HCT116 (cell line): ENCODE data around the gene GPR17. TPM values are rescaled to one million over a fixed set of nuclear protein-coding genes. Genes with fewer than 3 reads are reported as not detected.

ENCODE experiments used
- ATAC-seq: fragments of 200-7000 bp; cut with Tn5 transposase; 2 replicates; pipeline ENCODE4 v1.9.1; 2020; ENCODE audit warnings: mild to moderate bottlenecking, moderate library complexity
- BruUV-seq: library from RNA; stranded (reverse); fragments of 400-500 nt; replicated peaks from 2 replicates; lab custom pipeline; 2021; lab: Mats Ljungman, UMichigan
- CTCF ChIA-PET: fragments of 300-600 bp; sonication (Branson Sonifier 250); formaldehyde crosslinking; loops from one replicate; lab custom pipeline; 2021; ENCODE audit warnings: antibody characterized with exemption; lab: Charles Lee
- POLR2A ChIA-PET: fragments of 300-600, 350-600 bp; sonication (Branson Sonifier 250); formaldehyde crosslinking; loops from one replicate; lab custom pipeline; 2021; ENCODE audit warnings: antibody characterized with exemption; lab: Charles Lee
- RAD21 ChIA-PET, 2 experiments: fragments of 300-600 bp; sonication (Branson Sonifier 250); formaldehyde crosslinking; loops; one replicate each; lab custom pipeline; 2023; ENCODE audit warnings: low total read pairs in 2 of 2; ENCODE audit not compliant: uncharacterized antibody in 2 of 2, unreplicated experiment in 2 of 2, low non-redundant PET in 1 of 2; lab: Charles Lee
- DNase-seq: peaks from one replicate; pipeline ENCODE4 v3.0.0-alpha.2; 2010; ENCODE audit warnings: low read depth, low spot score
- H2AFZ ChIP-seq: fragments of 200-600 bp; shearing (Covaris generic), sonication (generic); 2 replicates; pipeline ENCODE4 v1.6.1; 2017; ENCODE audit warnings: low read depth, mixed run types, mixed read lengths, antibody characterized with exemption, low read length; ENCODE audit not compliant: poor library complexity, severe bottlenecking
- H3K27ac ChIP-seq: 2 replicates; pipeline ENCODE4 v1.5.1; 2012; ENCODE audit warnings: low read depth, low read length
- H3K27me3 ChIP-seq: fragments of 200-600 bp; sonication (generic); 2 replicates; pipeline ENCODE4 v1.6.1; 2016; ENCODE audit warnings: mixed run types, low read length, mixed read lengths; ENCODE audit not compliant: insufficient read depth
- H3K36me3 ChIP-seq, 2 experiments: fragments of 200-500 bp in 1 of 2; fragments of 200-600 bp in 1 of 2; sonication (Bioruptor generic) in 1 of 2; sonication (generic) in 1 of 2; 2 replicates each; pipeline versions ENCODE4 v1.5.1 to v1.6.1; 2014 to 2016; ENCODE audit warnings: low read length in 2 of 2, inconsistent platforms in 1 of 2, mixed read lengths in 1 of 2, mixed run types in 1 of 2; ENCODE audit not compliant: insufficient read depth in 2 of 2, control insufficient read depth in 1 of 2
- H3K4me1 ChIP-seq, 2 experiments: fragments of 200-600 bp in 1 of 2; sonication (generic) in 1 of 2; 2 replicates each; pipeline versions ENCODE4 v1.5.1 to v1.6.1; 2012 to 2017; ENCODE audit warnings: low read length in 2 of 2, inconsistent platforms in 1 of 2, mild to moderate bottlenecking in 1 of 2, mixed read lengths in 1 of 2, mixed run types in 1 of 2, moderate library complexity in 1 of 2; ENCODE audit not compliant: insufficient read depth in 2 of 2, control insufficient read depth in 1 of 2
- H3K4me2 ChIP-seq: fragments of 200-600 bp; sonication (generic); 2 replicates; pipeline ENCODE4 v1.6.1; 2017; ENCODE audit warnings: mixed run types, low read length, mixed read lengths
- H3K4me3 ChIP-seq, 2 experiments: fragments of 200-600 bp in 1 of 2; sonication (generic) in 1 of 2; replicated peaks in 1 of 2; 2 replicates each; pipeline ENCODE4 v1.5.1; 2011 to 2016; ENCODE audit warnings: low read length in 2 of 2, control low read depth in 1 of 2, low read depth in 1 of 2, mild to moderate bottlenecking in 1 of 2, mixed read lengths in 1 of 2, mixed run types in 1 of 2
- H3K79me2 ChIP-seq: fragments of 200-600 bp; sonication (generic); 2 replicates; pipeline ENCODE4 v1.6.1; 2017; ENCODE audit warnings: mild to moderate bottlenecking, mixed run types, low read length, moderate library complexity, mixed read lengths; ENCODE audit not compliant: insufficient read depth
- H3K9ac ChIP-seq: fragments of 200-600 bp; sonication (generic); 2 replicates; pipeline ENCODE4 v1.6.1; 2016; ENCODE audit warnings: low read length, mixed read lengths
- H3K9me2 ChIP-seq: fragments of 200-600 bp; sonication (generic), shearing (Covaris generic); 2 replicates; pipeline ENCODE4 v1.6.1; 2017; ENCODE audit warnings: mixed run types, mild to moderate bottlenecking, moderate library complexity; ENCODE audit not compliant: insufficient read depth
- H3K9me3 ChIP-seq, 2 experiments: fragments of 200-500 bp in 1 of 2; fragments of 200-600 bp in 1 of 2; sonication (Bioruptor generic) in 1 of 2; sonication (generic) in 1 of 2; 2 replicates each; pipeline ENCODE4 v1.6.1; 2014 to 2017; ENCODE audit warnings: low read length in 2 of 2, mixed read lengths in 2 of 2, inconsistent platforms in 1 of 2, low read depth in 1 of 2, mild to moderate bottlenecking in 1 of 2, mixed run types in 1 of 2, moderate library complexity in 1 of 2; ENCODE audit not compliant: control insufficient read depth in 1 of 2, insufficient read depth in 1 of 2
- H4K20me1 ChIP-seq: fragments of 200-600 bp; sonication (generic), shearing (Covaris generic); 2 replicates; pipeline ENCODE4 v1.6.1; 2017; ENCODE audit warnings: mixed run types, mild to moderate bottlenecking, moderate library complexity; ENCODE audit not compliant: insufficient read depth
- ELF1 ChIP-seq: IDR thresholded peaks from 2 replicates; pipeline ENCODE4 v1.6.1; 2012; ENCODE audit warnings: low read depth, borderline replicate concordance
- FOSL1 ChIP-seq: IDR thresholded peaks from 2 replicates; pipeline ENCODE4 v1.6.1; 2012; ENCODE audit warnings: low read depth
- POLR2A ChIP-seq: IDR thresholded peaks from 2 replicates; pipeline ENCODE4 v1.7.0; 2011; ENCODE audit warnings: borderline replicate concordance; ENCODE audit not compliant: insufficient read depth, insufficient read length; ENCODE audit errors: extremely low read depth
- ZNF274 ChIP-seq: fragments of 200-500 bp; sonication (Bioruptor generic); IDR thresholded peaks from 2 replicates; pipeline ENCODE4 v1.6.1; 2014; ENCODE audit warnings: mild to moderate bottlenecking, low read depth, low read length, inconsistent platforms
- intact Hi-C: fragments of 100-400 bp; cut with micrococcal nuclease; formaldehyde crosslinking; loops from 2 replicates; pipeline ENCODE4 v1.10.0; 2022
- total RNA-seq: library from RNA; stranded (reverse); gene quantifications from one replicate; pipeline ENCODE4 v1.2.1, GENCODE V29; 2021; ENCODE audit not compliant: unreplicated experiment
- TF ChIP-seq, protein P1 (sequence below): IDR thresholded peaks from 2 replicates; pipeline ENCODE4 v1.6.1; 2011; ENCODE audit warnings: mild to moderate bottlenecking, low read length, moderate library complexity; ENCODE audit not compliant: insufficient replicate concordance; ENCODE audit errors: extremely low read depth

Gene GPR17
- total RNA-seq, 1 experiment from 2014 or later = not detected

DNA sequence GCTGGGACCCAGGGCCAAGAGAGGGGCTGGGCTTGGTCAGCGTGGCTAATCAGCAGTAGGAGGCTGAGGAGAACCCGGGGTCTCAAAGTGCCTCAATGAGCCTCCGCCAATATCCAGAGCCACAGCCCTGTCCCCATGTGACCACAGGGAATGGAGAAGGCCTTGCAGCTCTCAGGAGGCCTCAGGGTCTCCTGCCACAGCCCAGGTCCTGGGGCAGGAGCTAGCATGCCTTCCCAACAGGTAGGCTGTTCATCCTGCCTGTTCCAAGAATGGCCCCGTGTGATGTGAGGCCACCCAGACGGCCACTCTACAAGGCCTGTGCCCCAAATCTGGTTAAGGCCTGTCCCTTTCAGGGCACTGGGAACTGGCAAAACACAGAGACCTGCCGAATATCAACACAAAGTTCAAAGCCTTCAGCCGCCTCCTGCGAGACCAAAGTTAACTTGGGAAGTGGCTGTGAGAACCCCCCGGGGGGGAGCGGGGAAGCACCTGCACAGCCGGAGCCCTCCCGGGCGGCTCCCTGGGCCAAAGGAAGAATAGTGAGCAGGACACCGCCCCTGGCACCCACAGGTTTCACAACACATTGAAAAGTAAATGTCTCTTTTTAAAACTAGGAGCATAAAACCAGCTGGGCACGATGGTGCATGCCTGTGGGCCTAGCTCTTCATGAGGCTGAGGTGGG lies 33.9 kb downstream of the GPR17 start:
- no peaks in the 10 kb centered on the region for H3K79me2 ChIP-seq
- DNase-seq = no peak
- no TSS peak for BruUV-seq
- H3K27me3 ChIP-seq = peaks cover 7% of the 10 kb centered on the region; the same call in 1 of the 2 replicates
- no peak overlapping the region for H3K9ac ChIP-seq
- H3K27ac ChIP-seq = no peak overlapping the region
- no peak for ATAC-seq
- no peaks in the 10 kb centered on the region for H3K9me3 ChIP-seq
- ChIA-PET POLR2A (no interaction called here), RAD21 (no interaction called here), CTCF (no interaction called here)
- no peaks in the 10 kb centered on the region for H3K36me3 ChIP-seq
- no peak overlapping the region for H3K4me2 ChIP-seq
- H2AFZ ChIP-seq = no peak overlapping the region
- H3K4me3 ChIP-seq = no peak overlapping the region
- intact Hi-C loops = loop anchor here (10.0 kb wide), 1 partner anchor 485 kb away; no protein-coding TSS in a partner anchor
- no peaks in the 10 kb centered on the region for H3K9me2 ChIP-seq
- H3K4me1 ChIP-seq = peaks cover 0 to 8% of the 10 kb centered on the region in 2 experiments; a peak in 2 of 4 replicates
- no peaks in the 10 kb centered on the region for H4K20me1 ChIP-seq
- TF ChIP-seq POLR2A = no peak
- TF ChIP-seq ZNF274 = no peak
- TF ChIP-seq ELF1 = no peak
- no peak for TF ChIP-seq FOSL1

DNA sequence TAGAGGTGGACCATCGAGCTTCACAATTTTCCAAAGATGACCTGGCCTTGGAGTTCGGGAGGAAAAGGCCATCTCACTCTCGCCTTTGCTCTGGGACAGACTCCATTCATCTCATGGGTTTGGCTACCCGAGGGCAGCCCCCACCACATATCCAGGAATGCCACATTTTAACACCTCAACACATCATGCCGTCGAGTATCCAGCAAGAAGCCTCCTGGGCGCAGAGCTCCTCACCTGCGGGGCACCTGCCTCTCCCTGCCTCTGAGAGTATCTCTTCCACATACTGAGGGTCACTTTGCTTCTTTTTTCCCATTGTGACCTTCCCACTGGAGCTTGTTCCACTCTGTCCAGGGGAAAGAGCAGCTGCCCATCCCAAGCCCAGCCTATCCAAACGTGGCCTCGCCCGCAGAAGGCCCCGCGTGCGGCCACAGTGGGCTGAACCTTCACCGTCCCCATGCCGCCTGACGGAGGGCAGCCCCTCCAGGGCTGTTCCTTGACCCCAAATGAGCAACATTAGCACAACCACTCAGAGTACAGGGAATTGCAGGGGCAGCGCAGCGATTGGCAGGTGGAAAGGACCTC lies 34.8 kb downstream of the GPR17 start:
- POLR2A ChIA-PET = no interaction called here
- H2AFZ ChIP-seq = no peak overlapping the region
- peaks cover 3% of the 10 kb centered on the region; the same call in 1 of the 2 replicates for H3K27me3 ChIP-seq

More for the DNA sequence above, 34.8 kb downstream of the GPR17 start:
- TF ChIP-seq, protein P1, sequence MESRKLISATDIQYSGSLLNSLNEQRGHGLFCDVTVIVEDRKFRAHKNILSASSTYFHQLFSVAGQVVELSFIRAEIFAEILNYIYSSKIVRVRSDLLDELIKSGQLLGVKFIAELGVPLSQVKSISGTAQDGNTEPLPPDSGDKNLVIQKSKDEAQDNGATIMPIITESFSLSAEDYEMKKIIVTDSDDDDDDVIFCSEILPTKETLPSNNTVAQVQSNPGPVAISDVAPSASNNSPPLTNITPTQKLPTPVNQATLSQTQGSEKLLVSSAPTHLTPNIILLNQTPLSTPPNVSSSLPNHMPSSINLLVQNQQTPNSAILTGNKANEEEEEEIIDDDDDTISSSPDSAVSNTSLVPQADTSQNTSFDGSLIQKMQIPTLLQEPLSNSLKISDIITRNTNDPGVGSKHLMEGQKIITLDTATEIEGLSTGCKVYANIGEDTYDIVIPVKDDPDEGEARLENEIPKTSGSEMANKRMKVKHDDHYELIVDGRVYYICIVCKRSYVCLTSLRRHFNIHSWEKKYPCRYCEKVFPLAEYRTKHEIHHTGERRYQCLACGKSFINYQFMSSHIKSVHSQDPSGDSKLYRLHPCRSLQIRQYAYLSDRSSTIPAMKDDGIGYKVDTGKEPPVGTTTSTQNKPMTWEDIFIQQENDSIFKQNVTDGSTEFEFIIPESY = no peak
- BruUV-seq = no TSS peak
- CTCF ChIA-PET = no interaction called here
- H3K4me2 ChIP-seq = no peak overlapping the region
- no peaks in the 10 kb centered on the region for H3K9me2 ChIP-seq
- no peak overlapping the region for H3K9ac ChIP-seq
- no peak for DNase-seq
- H3K27ac ChIP-seq = no peak overlapping the region
- H4K20me1 ChIP-seq = no peaks in the 10 kb centered on the region
- intact Hi-C loops = no loop called here
- no peaks in the 10 kb centered on the region for H3K9me3 ChIP-seq
- no peak for ATAC-seq
- no peak overlapping the region for H3K4me3 ChIP-seq
- no peaks in the 10 kb centered on the region for H3K36me3 ChIP-seq
- peaks cover 0 to 3% of the 10 kb centered on the region in 2 experiments; a peak in 2 of 4 replicates for H3K4me1 ChIP-seq
- no peaks in the 10 kb centered on the region for H3K79me2 ChIP-seq
- RAD21 ChIA-PET = no interaction called here
